MCF 10A (cell line): ENCODE results near the gene NUP214. TPM values are rescaled to one million over a fixed set of nuclear protein-coding genes. Genes with fewer than 3 reads are reported as not detected.

Experiments used
- BruUV-seq: library from RNA; stranded (reverse); fragments of 400-500 nt; replicated peaks from 2 replicates; lab custom pipeline; 2021; lab: Mats Ljungman, UMichigan
- CTCF ChIA-PET: fragments of 300-600 bp; sonication (Branson Sonifier 250); formaldehyde crosslinking; extraction: SDS; loops from one replicate; lab custom pipeline; 2021; ENCODE audit warnings: antibody characterized with exemption, inconsistent platforms; lab: Yijun Ruan, JAX
- POLR2A ChIA-PET: fragments of 300-600, 350-650 bp; sonication (Branson Sonifier 250); formaldehyde crosslinking; extraction: SDS; loops from one replicate; lab custom pipeline; 2020; ENCODE audit warnings: antibody characterized with exemption, inconsistent platforms; lab: Yijun Ruan, JAX
- DNase-seq: peaks from one replicate; pipeline ENCODE4 v3.0.0-alpha.2; 2018; ENCODE audit not compliant: unreplicated experiment
- H3K27ac Mint-ChIP-seq: one replicate; pipeline ENCODE4 v1.8.0; 2022; ENCODE audit warnings: mild to moderate bottlenecking, low read depth, mixed read lengths; ENCODE audit not compliant: unreplicated experiment
- H3K27me3 Mint-ChIP-seq: one replicate; pipeline ENCODE4 v1.8.0; 2022; ENCODE audit warnings: mixed read lengths; ENCODE audit not compliant: insufficient read depth, unreplicated experiment
- H3K36me3 Mint-ChIP-seq: one replicate; pipeline ENCODE4 v1.8.0; 2022; ENCODE audit warnings: mild to moderate bottlenecking, moderate library complexity, mixed read lengths; ENCODE audit not compliant: insufficient read depth, unreplicated experiment
- H3K4me1 Mint-ChIP-seq: one replicate; pipeline ENCODE4 v1.8.0; 2022; ENCODE audit warnings: mixed read lengths; ENCODE audit not compliant: insufficient read depth, unreplicated experiment
- H3K4me3 Mint-ChIP-seq: one replicate; pipeline ENCODE4 v1.8.0; 2022; ENCODE audit warnings: mild to moderate bottlenecking, moderate library complexity, mixed read lengths; ENCODE audit not compliant: unreplicated experiment
- H3K9me3 Mint-ChIP-seq: one replicate; pipeline ENCODE4 v1.8.0; 2022; ENCODE audit warnings: mixed read lengths; ENCODE audit not compliant: unreplicated experiment
- CTCF ChIP-seq: fragments of 200-600 bp; IDR thresholded peaks from one replicate; pipeline ENCODE4 v1.8.0; 2022; ENCODE audit warnings: antibody characterized with exemption, mild to moderate bottlenecking; ENCODE audit not compliant: unreplicated experiment
- intact Hi-C: fragments of 100-400 bp; cut with micrococcal nuclease; formaldehyde crosslinking; loops from 2 replicates; pipeline ENCODE4 v1.14.1; 2022
- total RNA-seq: library from RNA; stranded (reverse); gene quantifications from 2 replicates; pipeline ENCODE4 v1.2.3, GENCODE V29; 2022

NUP214 gene
- total RNA-seq, 1 experiment from 2014 or later, result 41.8 TPM

DNA sequence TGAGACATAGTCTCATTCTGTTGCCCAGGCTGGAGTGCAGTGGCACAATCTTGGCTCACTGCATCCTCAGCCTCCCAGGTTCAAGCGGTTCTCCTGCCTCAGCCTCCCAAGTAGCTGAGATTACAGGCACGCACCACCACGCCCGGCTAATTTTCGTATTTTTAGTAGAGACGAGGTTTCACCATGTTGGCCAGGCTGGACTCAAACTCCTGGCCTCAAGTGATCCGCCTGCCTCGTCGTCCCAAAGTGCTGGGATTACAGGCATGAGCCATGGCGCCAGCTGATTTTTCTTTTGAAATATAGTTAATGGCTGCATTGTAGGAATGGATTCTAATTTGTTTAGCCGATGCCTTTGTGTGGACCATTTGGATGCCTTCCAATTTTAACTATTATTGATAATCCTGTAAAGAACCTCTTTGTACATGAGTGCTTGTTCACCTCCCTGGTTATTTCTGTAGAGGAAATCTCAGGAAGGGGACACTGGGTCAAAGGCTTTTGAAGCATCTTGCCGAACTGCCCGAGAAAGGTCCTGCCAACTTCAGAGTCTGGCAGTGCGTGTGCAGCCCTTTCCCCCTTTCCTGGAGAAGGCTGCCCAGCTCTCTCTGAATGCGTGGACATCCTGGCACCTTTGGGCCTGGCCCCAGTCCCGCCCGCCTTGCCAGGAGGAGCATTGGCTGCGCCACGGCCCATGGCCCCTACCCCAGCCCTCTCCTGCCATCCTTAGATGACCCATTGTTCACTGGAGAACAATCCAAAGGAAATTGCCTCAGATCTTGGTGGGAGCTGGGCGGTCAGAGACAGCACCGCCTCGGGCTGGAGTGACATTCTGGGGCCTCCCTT, 8.9 kb upstream of the NUP214 start:
- ChIA-PET CTCF (interaction anchor here (0.6 kb wide), 1 partner anchor 31 kb away, joined by 3 read pairs; no protein-coding TSS in a partner anchor), POLR2A (interaction anchor here (1.6 kb wide), 1 partner anchor 10 kb away, joined by 7 read pairs; the partner anchor contains the start of gene NUP214)
- BruUV-seq, result no TSS peak
- Mint-ChIP-seq H3K4me3 (no peak overlapping the region), H3K27ac (no peak overlapping the region), H3K27me3 (no peaks in the 10 kb centered on the region), H3K4me1 (peaks cover 6% of the 10 kb centered on the region), H3K36me3 (peaks cover 6% of the 10 kb centered on the region), H3K9me3 (no peaks in the 10 kb centered on the region)
- intact Hi-C loops, result no loop called here
- TF ChIP-seq CTCF, result no peak
- no peak for DNase-seq

DNA sequence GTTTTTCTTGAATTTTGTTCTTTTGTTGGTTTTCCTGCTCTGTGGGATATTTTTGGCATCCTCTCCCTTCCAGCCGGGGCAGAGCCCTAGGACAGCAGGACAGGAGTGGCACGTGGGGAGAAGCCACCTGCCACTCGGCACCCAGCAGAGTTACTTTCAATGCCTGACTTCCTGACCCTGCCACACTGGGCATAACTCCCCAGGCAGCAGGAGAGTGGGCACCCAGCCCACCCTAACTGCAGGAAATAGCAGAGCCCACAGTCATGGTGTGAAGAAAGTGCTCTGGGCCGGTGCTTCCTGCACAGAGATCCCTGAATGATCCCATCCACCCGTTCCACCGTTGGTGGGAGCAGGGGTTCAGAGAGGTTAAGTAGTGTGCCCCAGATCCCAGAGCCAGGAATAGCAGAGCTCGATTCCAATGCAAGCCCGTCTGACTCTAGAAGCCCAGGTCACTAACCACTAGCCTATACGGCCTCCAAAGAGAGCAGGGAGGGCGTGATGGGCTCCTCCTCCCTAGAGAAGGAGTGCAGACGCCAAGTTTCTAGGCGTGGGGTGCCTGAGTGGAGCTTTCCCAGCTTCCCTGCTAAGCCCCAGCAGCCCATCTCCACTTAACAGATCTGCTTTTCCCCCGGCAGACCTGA, 8.1 kb upstream of the NUP214 start:
- no peaks in the 10 kb centered on the region for H3K27me3 Mint-ChIP-seq
- H3K4me3 Mint-ChIP-seq, result no peak overlapping the region
- H3K4me1 Mint-ChIP-seq, result peaks cover 6% of the 10 kb centered on the region

DNA sequence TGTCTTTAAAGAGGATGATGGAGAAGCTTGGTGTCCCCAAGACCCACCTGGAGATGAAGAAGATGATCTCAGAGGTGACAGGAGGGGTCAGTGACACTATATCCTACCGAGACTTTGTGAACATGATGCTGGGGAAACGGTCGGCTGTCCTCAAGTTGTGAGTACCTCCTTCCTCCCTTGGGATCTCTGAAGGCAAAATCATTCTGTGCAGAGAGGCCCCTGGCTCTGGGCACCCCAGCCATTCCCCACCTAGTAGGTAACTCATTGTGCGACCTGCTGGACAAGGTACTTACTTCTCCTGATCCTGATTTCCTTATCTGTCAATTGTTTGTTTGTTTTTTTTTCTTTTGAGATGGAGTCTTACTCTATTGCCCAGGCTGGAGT, 7.6 kb upstream of the NUP214 start:
- no TSS peak for BruUV-seq
- H3K4me1 Mint-ChIP-seq, result peaks cover 3% of the 10 kb centered on the region
- intact Hi-C loops, result no loop called here

More for the DNA sequence above, 8.1 kb upstream of the NUP214 start:
- Mint-ChIP-seq H3K9me3 (no peaks in the 10 kb centered on the region), H3K27ac (no peak overlapping the region), H3K36me3 (peaks cover 6% of the 10 kb centered on the region)
- POLR2A ChIA-PET, result no interaction called here
- no peak for TF ChIP-seq CTCF
- no peak for DNase-seq
- intact Hi-C loops, result no loop called here
- CTCF ChIA-PET, result no interaction called here
- BruUV-seq, result no TSS peak

More for the DNA sequence above, 7.6 kb upstream of the NUP214 start:
- H3K27ac Mint-ChIP-seq, result no peak overlapping the region
- H3K27me3 Mint-ChIP-seq, result no peaks in the 10 kb centered on the region
- H3K36me3 Mint-ChIP-seq, result peaks cover 6% of the 10 kb centered on the region
- DNase-seq, result no peak
- ChIA-PET CTCF (no interaction called here), POLR2A (no interaction called here)
- H3K9me3 Mint-ChIP-seq, result no peaks in the 10 kb centered on the region
- no peak for TF ChIP-seq CTCF
- H3K4me3 Mint-ChIP-seq, result no peak overlapping the region
